Psoas muscle (tissue), 8 donors: Measurements from ENCODE around the gene AFF1. TPM values are rescaled to one million over a fixed set of nuclear protein-coding genes. Genes with fewer than 3 reads are reported as not detected.

ENCODE experiments used
- ATAC-seq, 4 donors: fragments of 200-7000 bp; cut with Tn5 transposase; one replicate each; pipeline ENCODE4 v1.9.1; 2020; ENCODE audit warnings: moderate library complexity in 3 of 4, mild to moderate bottlenecking in 2 of 4
- DNase-seq, 2 donors: peaks; one replicate each; pipeline ENCODE4 v3.0.0-alpha.2; 2020
- H3K27ac ChIP-seq: fragments of 200-600 bp; one replicate; pipeline ENCODE4 v1.8.0; 2022
- H3K27me3 ChIP-seq, 3 donors: fragments of 200-600 bp in 1 of 3; one replicate each; pipeline versions ENCODE4 v1.6.1 to v1.8.0; 2013 to 2022; ENCODE audit warnings: low read length in 2 of 3, mild to moderate bottlenecking in 2 of 3, moderate library complexity in 1 of 3; ENCODE audit not compliant: insufficient read depth in 3 of 3
- H3K36me3 ChIP-seq, 2 donors: fragments of 200-600 bp in 1 of 2; one replicate each; pipeline versions ENCODE4 v1.6.1 to v1.8.0; 2013 to 2022; ENCODE audit warnings: low read depth in 1 of 2, mild to moderate bottlenecking in 1 of 2, moderate library complexity in 1 of 2; ENCODE audit not compliant: insufficient read depth in 1 of 2
- H3K4me1 ChIP-seq: fragments of 200-600 bp; one replicate; pipeline ENCODE4 v1.8.0; 2022
- H3K4me3 ChIP-seq: fragments of 200-600 bp; one replicate; pipeline ENCODE4 v1.8.0; 2022; ENCODE audit warnings: mild to moderate bottlenecking
- H3K9me3 ChIP-seq: fragments of 200-600 bp; one replicate; pipeline ENCODE4 v1.8.0; 2022
- WGBS, 3 donors: extraction: QIAGEN DNeasy Blood & Tissue Kit; methylation state at CpG; one replicate each; pipeline versions ENCODE4 v1.1.6 to v1.1.7; 2013; 5-methylcytosine and 5-hydroxymethylcytosine counted together
- intact Hi-C, 2 donors: fragments of 100-400 bp; cut with DNase I; formaldehyde crosslinking; loops; one replicate each; pipeline versions ENCODE4 v1.11.0 to v1.14.2; 2022
- polyA plus RNA-seq, 3 donors: library from polyadenylated mRNA; stranded (reverse); fragments of 200-250 nt; gene quantifications; one replicate each; pipeline ENCODE4 v1.2.3, GENCODE V29; 2013
- total RNA-seq, 4 donors: library from RNA; stranded (reverse); fragmentation: NEBNext Ultra II Directional in 2 of 4; extraction: Animal tissue kit (Norgen Biotek cat#: 25700) in 2 of 4; gene quantifications; one replicate each; pipeline versions ENCODE4 v1.2.1 to v1.2.4, GENCODE V29; 2021 to 2023
- TF ChIP-seq, protein P1 (sequence below): fragments of 200-600 bp; IDR thresholded peaks from one replicate; pipeline ENCODE4 v1.8.0; 2022; ENCODE audit warnings: antibody characterized with exemption
- donor health status: healthy with polysubstance abuse.
- donor health status: DM: no; HTN: no; CAD: no; lungs with moderate emphysema.
- donor health status: Bipolar disorder and iron deficiency.
- donor health status: healthy.
- donor health status: DM: yes; HTN: yes; CAD: no.
- donor health status: DM: no; HTN: no; CAD: no.
- donor health status: DM: no; HTN: no; CAD: no.
- donor health status: DM: yes; HTN: yes; CAD: no.

Gene AFF1
- total and polyA plus RNA-seq, 7 donors, result 62.7 to 171 (median 120) TPM

- H3K4me3 ChIP-seq, result peak overlapping the region; percentile 33
- WGBS, 3 donors, result 57 to 68% (median 60%) methylated on average over 7 of the region's 7 CpGs
- intact Hi-C loops, result no loop called here
- TF ChIP-seq, protein P1, sequence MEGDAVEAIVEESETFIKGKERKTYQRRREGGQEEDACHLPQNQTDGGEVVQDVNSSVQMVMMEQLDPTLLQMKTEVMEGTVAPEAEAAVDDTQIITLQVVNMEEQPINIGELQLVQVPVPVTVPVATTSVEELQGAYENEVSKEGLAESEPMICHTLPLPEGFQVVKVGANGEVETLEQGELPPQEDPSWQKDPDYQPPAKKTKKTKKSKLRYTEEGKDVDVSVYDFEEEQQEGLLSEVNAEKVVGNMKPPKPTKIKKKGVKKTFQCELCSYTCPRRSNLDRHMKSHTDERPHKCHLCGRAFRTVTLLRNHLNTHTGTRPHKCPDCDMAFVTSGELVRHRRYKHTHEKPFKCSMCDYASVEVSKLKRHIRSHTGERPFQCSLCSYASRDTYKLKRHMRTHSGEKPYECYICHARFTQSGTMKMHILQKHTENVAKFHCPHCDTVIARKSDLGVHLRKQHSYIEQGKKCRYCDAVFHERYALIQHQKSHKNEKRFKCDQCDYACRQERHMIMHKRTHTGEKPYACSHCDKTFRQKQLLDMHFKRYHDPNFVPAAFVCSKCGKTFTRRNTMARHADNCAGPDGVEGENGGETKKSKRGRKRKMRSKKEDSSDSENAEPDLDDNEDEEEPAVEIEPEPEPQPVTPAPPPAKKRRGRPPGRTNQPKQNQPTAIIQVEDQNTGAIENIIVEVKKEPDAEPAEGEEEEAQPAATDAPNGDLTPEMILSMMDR, result no peak
- H3K27ac ChIP-seq, result peak overlapping the region; percentile 72
- H3K9me3 ChIP-seq, result no peaks in the 10 kb centered on the region
- H3K27me3 ChIP-seq, result no peaks in the 10 kb centered on the region
- no peaks in the 10 kb centered on the region for H3K36me3 ChIP-seq
- peaks cover 9% of the 10 kb centered on the region for H3K4me1 ChIP-seq
- DNase-seq (no peak), ATAC-seq (peak; percentile 89 to 95 (median 92))
Measured at GRCh38 chr4:87188932-87189331, 254.1 kb downstream of the AFF1 start.

Other genes starting within 250 kb of the AFF1 start
- under 1 TPM in 3 of 4 donors, not detected in 1; 0.30 to 0.79 (median 0.32) TPM for gene SLC10A6, start 85.6 kb upstream of the AFF1 start, total RNA-seq
- gene SLC10A6, start 85.6 kb upstream of the AFF1 start, polyA plus RNA-seq, result under 1 TPM; 0.27 to 0.38 (median 0.30) TPM
- gene C4orf36, start 42.6 kb upstream of the AFF1 start, total RNA-seq, result 1 to 10 TPM in 1 of 4 donors, not detected in 3; 1.5 TPM
- gene C4orf36, start 42.6 kb upstream of the AFF1 start, polyA plus RNA-seq, result under 1 TPM in 2 of 3 donors, not detected in 1; 0.45 to 0.70 TPM